GM12892 (cell line): ENCODE data around the gene ZNF331.

Experiments used
- POLR2A ChIP-seq: IDR thresholded peaks from 2 replicates; pipeline ENCODE4 v1.6.1; 2011; ENCODE audit warnings: low read depth, low read length, control low read depth
- POLR2AphosphoS5 ChIP-seq: IDR thresholded peaks from 2 replicates; pipeline ENCODE4 v1.6.1; 2011; ENCODE audit warnings: low read depth, low read length, control low read depth

DNA sequence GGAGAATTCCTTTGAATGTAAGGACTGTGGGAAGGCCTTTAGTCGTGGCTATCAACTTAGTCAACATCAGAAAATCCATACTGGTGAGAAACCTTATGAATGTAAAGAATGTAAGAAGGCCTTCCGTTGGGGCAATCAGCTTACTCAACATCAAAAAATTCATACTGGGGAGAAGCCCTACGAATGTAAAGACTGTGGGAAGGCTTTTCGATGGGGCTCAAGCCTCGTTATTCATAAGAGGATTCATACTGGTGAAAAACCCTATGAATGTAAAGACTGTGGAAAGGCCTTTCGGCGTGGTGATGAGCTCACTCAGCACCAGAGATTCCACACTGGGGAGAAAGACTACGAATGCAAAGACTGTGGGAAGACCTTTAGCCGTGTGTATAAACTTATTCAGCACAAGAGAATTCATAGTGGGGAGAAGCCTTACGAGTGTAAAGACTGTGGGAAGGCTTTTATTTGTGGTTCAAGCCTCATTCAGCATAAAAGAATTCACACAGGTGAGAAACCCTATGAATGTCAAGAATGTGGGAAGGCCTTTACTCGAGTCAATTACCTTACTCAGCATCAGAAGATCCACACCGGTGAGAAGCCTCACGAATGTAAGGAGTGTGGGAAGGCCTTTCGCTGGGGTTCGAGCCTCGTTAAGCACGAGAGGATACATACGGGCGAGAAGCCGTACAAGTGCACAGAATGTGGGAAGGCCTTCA lies 39.2 kb downstream of the ZNF331 start:
- no peak for TF ChIP-seq POLR2A
- no peak for TF ChIP-seq POLR2AphosphoS5
